IPS-NIHi7 (cell line): ENCODE results near the gene ABCC3.

Experiments
- DNase-seq: peaks from one replicate; pipeline ENCODE4 v3.0.0; 2012; ENCODE audit warnings: mixed read lengths; ENCODE audit errors: extremely low spot score

ABCC3 gene

GRCh38 chr17:50634224-50634914 is at the start of gene ABCC3:
Gene ABCC3 (plus strand): TSS chr17:50634881. CDS start chr17:50634937, 56 bp downstream.
- DNase-seq = peak; percentile 53

GRCh38 chr17:50585346-50585745 is 49.3 kb upstream of the ABCC3 start:
- DNase-seq = no peak

- no peak for DNase-seq
These were observed 48.8 kb upstream of the ABCC3 start for GRCh38 chr17:50585891-50586290.

- no peak for DNase-seq
These were observed 48.0 kb upstream of the ABCC3 start for GRCh38 chr17:50586421-50587247.

GRCh38 chr17:50587571-50587970 is 47.1 kb upstream of the ABCC3 start:
- DNase-seq = no peak

GRCh38 chr17:50588391-50589049 is 46.2 kb upstream of the ABCC3 start:
- DNase-seq = no peak

- no peak for DNase-seq
These were observed 45.5 kb upstream of the ABCC3 start for GRCh38 chr17:50589095-50589705.

- DNase-seq = no peak
These were observed 43.5 kb upstream of the ABCC3 start for GRCh38 chr17:50590946-50591737.

- peak; percentile 64 for DNase-seq
These were observed 41.4 kb upstream of the ABCC3 start for GRCh38 chr17:50593321-50593720.

GRCh38 chr17:50594128-50594823 is 40.4 kb upstream of the ABCC3 start:
- no peak for DNase-seq

GRCh38 chr17:50594892-50595291 is 39.8 kb upstream of the ABCC3 start:
- DNase-seq = no peak

- DNase-seq = peak; percentile 90
These were observed 38.3 kb upstream of the ABCC3 start for GRCh38 chr17:50596191-50597037.

GRCh38 chr17:50598487-50598886 is 36.2 kb upstream of the ABCC3 start:
- no peak for DNase-seq

GRCh38 chr17:50599606-50600005 is 35.1 kb upstream of the ABCC3 start:
- no peak for DNase-seq

- DNase-seq = no peak
These were observed 32.8 kb upstream of the ABCC3 start for GRCh38 chr17:50601823-50602375.

GRCh38 chr17:50602836-50603235 is 31.8 kb upstream of the ABCC3 start:
- no peak for DNase-seq

GRCh38 chr17:50603340-50603739 is 31.3 kb upstream of the ABCC3 start:
- peak; percentile 58 for DNase-seq

GRCh38 chr17:50604513-50604912 is 30.2 kb upstream of the ABCC3 start:
- DNase-seq = peak; percentile 65

GRCh38 chr17:50605429-50605828 is 29.3 kb upstream of the ABCC3 start:
- DNase-seq = no peak
